Right lung (tissue), 5 donors: ENCODE results near the gene AGBL1. TPM values are rescaled to one million over a fixed set of nuclear protein-coding genes. Genes with fewer than 3 reads are reported as not detected.

Experiments
- DNase-seq, 2 donors: peaks; one replicate each; pipeline ENCODE4 v3.0.0-alpha.2; 2013
- polyA plus RNA-seq, 5 donors: library from polyadenylated mRNA; unstranded; fragments of 120-200 nt; gene quantifications; one replicate each; pipeline versions ENCODE4 v1.2.1 to v1.2.3, GENCODE V29; 2013; ENCODE audit warnings: inconsistent platforms in 1 of 5, low replicate concordance in 1 of 5; ENCODE audit not compliant: insufficient read length in 5 of 5, insufficient read depth in 1 of 5

AGBL1 gene
- polyA plus RNA-seq, 5 donors = 0.05 to 0.26 (median 0.07) TPM

- no peak for DNase-seq
Measured at GRCh38 chr15:86711476-86711875, 631.8 kb downstream of the AGBL1 start.

- no peak for DNase-seq
Measured at GRCh38 chr15:86714241-86714640, 634.6 kb downstream of the AGBL1 start.

GRCh38 chr15:86725628-86726027, 646.0 kb downstream of the AGBL1 start:
- no peak for DNase-seq

GRCh38 chr15:86735247-86736040, 655.8 kb downstream of the AGBL1 start:
- no peak for DNase-seq

GRCh38 chr15:86741917-86742316, 662.2 kb downstream of the AGBL1 start:
- DNase-seq = no peak

GRCh38 chr15:86743283-86743903, 663.7 kb downstream of the AGBL1 start:
- DNase-seq = peak in 1 of 2 donors; percentile 1

- no peak for DNase-seq
Measured at GRCh38 chr15:86744198-86744780, 664.6 kb downstream of the AGBL1 start.

- DNase-seq = no peak
Measured at GRCh38 chr15:86751116-86751515, 671.4 kb downstream of the AGBL1 start.

- peak; percentile 35 to 39 for DNase-seq
Measured at GRCh38 chr15:86754846-86755245, 675.2 kb downstream of the AGBL1 start.

GRCh38 chr15:86756688-86757087, 677.0 kb downstream of the AGBL1 start:
- DNase-seq = no peak

- DNase-seq = no peak
Measured at GRCh38 chr15:86759800-86760523, 680.3 kb downstream of the AGBL1 start.

GRCh38 chr15:86762874-86763273, 683.2 kb downstream of the AGBL1 start:
- no peak for DNase-seq

GRCh38 chr15:86764021-86764420, 684.4 kb downstream of the AGBL1 start:
- no peak for DNase-seq

- no peak for DNase-seq
Measured at GRCh38 chr15:86765281-86765680, 685.6 kb downstream of the AGBL1 start.

GRCh38 chr15:86772369-86773059, 692.8 kb downstream of the AGBL1 start:
- peak; percentile 24 to 40 for DNase-seq

- DNase-seq = no peak
Measured at GRCh38 chr15:86773736-86774135, 694.1 kb downstream of the AGBL1 start.

GRCh38 chr15:86776145-86776544, 696.5 kb downstream of the AGBL1 start:
- DNase-seq = no peak

- no peak for DNase-seq
Measured at GRCh38 chr15:86796521-86796920, 716.9 kb downstream of the AGBL1 start.

- DNase-seq = no peak
Measured at GRCh38 chr15:86797135-86797534, 717.5 kb downstream of the AGBL1 start.

GRCh38 chr15:86799226-86799625, 719.6 kb downstream of the AGBL1 start:
- no peak for DNase-seq

GRCh38 chr15:86802244-86802643, 722.6 kb downstream of the AGBL1 start:
- DNase-seq = no peak

- DNase-seq = no peak
Measured at GRCh38 chr15:86804406-86804805, 724.7 kb downstream of the AGBL1 start.
